HepG2 (cell line): ENCODE measurements around the gene ART5. TPM values are rescaled to one million over a fixed set of nuclear protein-coding genes. Genes with fewer than 3 reads are reported as not detected.

Experiments
- ATAC-seq: fragments of 200-7000 bp; cut with Tn5 transposase; 3 replicates; pipeline ENCODE4 v1.9.1; 2020; ENCODE audit warnings: mild to moderate bottlenecking, moderate library complexity
- BruUV-seq: library from RNA; stranded (reverse); fragments of 400-500 nt; replicated peaks from 2 replicates; lab custom pipeline; 2021; lab: Mats Ljungman, UMichigan
- CTCF ChIA-PET: fragments of 300-600 bp; formaldehyde crosslinking; extraction: SDS; loops from one replicate; lab custom pipeline; 2021; ENCODE audit warnings: low total read pairs, inconsistent platforms, low intra/inter-chr PET ratio; lab: Yijun Ruan, JAX
- POLR2A ChIA-PET: fragments of 350-600 bp; sonication (Branson Sonifier 250); formaldehyde crosslinking; loops from one replicate; lab custom pipeline; 2020; ENCODE audit warnings: antibody characterized with exemption, inconsistent platforms; lab: Yijun Ruan, JAX
- DNase-seq: peaks from one replicate; pipeline ENCODE4 v3.0.0-alpha.2; 2015; ENCODE audit warnings: low spot score
- FAIRE-seq: peaks from 3 replicates; lab custom pipeline; 2011; peaks lifted over from hg19 to GRCh38; lab: Jason Lieb, UNC
- H2AFZ ChIP-seq: one replicate; pipeline ENCODE4 v1.6.1; 2011; ENCODE audit warnings: low read length, inconsistent platforms
- H3K27ac ChIP-seq: fragments of 300-600 bp; 3 replicates; pipeline ENCODE4 v1.8.0; 2011; ENCODE audit warnings: mixed run types, mild to moderate bottlenecking, mixed read lengths, low read length, inconsistent platforms; ENCODE audit not compliant: insufficient read depth; ENCODE audit errors: extremely low read length
- H3K27me3 ChIP-seq, 2 experiments: fragments of 200-600 bp in 1 of 2; 2 replicates in 1 of 2; 3 replicates in 1 of 2; pipeline versions ENCODE4 v1.6.0 to v1.8.0; 2011; ENCODE audit warnings: low read length in 2 of 2, mild to moderate bottlenecking in 2 of 2, moderate library complexity in 2 of 2, inconsistent platforms in 1 of 2; ENCODE audit not compliant: insufficient read depth in 2 of 2, control insufficient read depth in 1 of 2
- H3K36me3 ChIP-seq, 2 experiments: fragments of 200-600 bp in 1 of 2; replicated peaks in 1 of 2; 2 replicates in 1 of 2; 3 replicates in 1 of 2; pipeline versions ENCODE4 v1.5.1 to v1.8.0; 2011; ENCODE audit warnings: low read length in 2 of 2, inconsistent platforms in 1 of 2; ENCODE audit not compliant: insufficient read depth in 2 of 2, control insufficient read depth in 1 of 2
- H3K4me1 ChIP-seq: 2 replicates; pipeline ENCODE4 v1.5.1; 2012; ENCODE audit warnings: low read length, inconsistent platforms; ENCODE audit not compliant: insufficient read depth
- H3K4me2 ChIP-seq: 2 replicates; pipeline ENCODE4 v1.6.0; 2011; ENCODE audit warnings: low read depth, low read length, inconsistent platforms
- H3K4me3 ChIP-seq, 3 experiments: fragments of 200-600 bp in 1 of 3; sonication (generic), shearing (Covaris generic) in 1 of 3; replicated peaks in 1 of 3; 2 replicates each; pipeline ENCODE4 v1.5.1; 2011 to 2016; ENCODE audit warnings: low read length in 3 of 3, inconsistent platforms in 2 of 3, low read depth in 2 of 3, mild to moderate bottlenecking in 2 of 3, control low read depth in 1 of 3, mixed read lengths in 1 of 3; ENCODE audit not compliant: insufficient read depth in 1 of 3
- H3K79me2 ChIP-seq: one replicate; pipeline ENCODE4 v1.6.1; 2011; ENCODE audit warnings: low read length, inconsistent platforms; ENCODE audit not compliant: insufficient read depth
- H3K9ac ChIP-seq: 2 replicates; pipeline ENCODE4 v1.6.0; 2011; ENCODE audit warnings: mild to moderate bottlenecking, low read depth, low read length, inconsistent platforms; ENCODE audit not compliant: insufficient read depth
- H3K9me3 ChIP-seq: 2 replicates; pipeline ENCODE4 v1.5.1; 2012; ENCODE audit warnings: mild to moderate bottlenecking, low read length
- H4K20me1 ChIP-seq: 2 replicates; pipeline ENCODE4 v1.6.0; 2011; ENCODE audit warnings: inconsistent platforms, mild to moderate bottlenecking, low read length, moderate library complexity; ENCODE audit not compliant: insufficient read depth
- DNMT1 ChIP-seq: sonication (generic); formaldehyde crosslinking; IDR thresholded peaks from 2 replicates; pipeline ENCODE4 v1.5.1; 2020; ENCODE audit warnings: mild to moderate bottlenecking, missing genetic modification reagents
- DPF2 ChIP-seq: sonication (generic); formaldehyde crosslinking; IDR thresholded peaks from 2 replicates; pipeline ENCODE4 v1.4.0; 2020; ENCODE audit warnings: mild to moderate bottlenecking, low read depth, missing genetic modification reagents, borderline replicate concordance
- DR1 ChIP-seq: sonication (generic); formaldehyde crosslinking; IDR thresholded peaks from 2 replicates; pipeline ENCODE4 v1.8.0; 2021; ENCODE audit warnings: mild to moderate bottlenecking, missing genetic modification reagents, inconsistent platforms
- FOXK2 ChIP-seq: fragments of 450-650 bp; IDR thresholded peaks from 2 replicates; pipeline ENCODE4 v1.6.1; 2016
- HMGA1 ChIP-seq: sonication (generic); formaldehyde crosslinking; conservative IDR thresholded peaks from 2 replicates; pipeline ENCODE4 v1.4.0; 2020; ENCODE audit warnings: missing genetic modification reagents
- HOXA5 ChIP-seq: sonication (generic); formaldehyde crosslinking; IDR thresholded peaks from 2 replicates; pipeline ENCODE4 v1.4.0; 2020; ENCODE audit warnings: missing genetic modification reagents
- IKZF1 ChIP-seq: fragments of 450-650 bp; IDR thresholded peaks from 2 replicates; pipeline ENCODE4 v1.7.1; 2016
- JUND ChIP-seq: sonication (generic); formaldehyde crosslinking; IDR thresholded peaks from 2 replicates; pipeline ENCODE4 v1.8.0; 2022; ENCODE audit warnings: mild to moderate bottlenecking, missing genetic modification reagents
- KAT2B ChIP-seq: fragments of 150-350 bp; IDR thresholded peaks from 2 replicates; pipeline ENCODE4 v1.6.1; 2014; ENCODE audit warnings: low read depth, low read length, borderline replicate concordance
- MYC ChIP-seq: sonication (generic); formaldehyde crosslinking; IDR thresholded peaks from 2 replicates; pipeline ENCODE4 v1.9.0; 2021; ENCODE audit warnings: missing genetic modification reagents, borderline replicate concordance
- NCOR1 ChIP-seq: fragments of 200-600 bp; sonication (generic); IDR thresholded peaks from 2 replicates; pipeline ENCODE4 v1.7.0; 2017; ENCODE audit warnings: antibody characterized with exemption, low read length, borderline replicate concordance
- SMARCC2 ChIP-seq: fragments of 450-650 bp; IDR thresholded peaks from 2 replicates; pipeline ENCODE4 v1.6.1; 2017; ENCODE audit warnings: antibody characterized with exemption, mild to moderate bottlenecking
- SRY ChIP-seq: sonication (generic); formaldehyde crosslinking; IDR thresholded peaks from 2 replicates; pipeline ENCODE4 v1.8.0; 2022; ENCODE audit warnings: mild to moderate bottlenecking, missing genetic modification reagents
- XRCC5 ChIP-seq: fragments of 200-400 bp; formaldehyde crosslinking; optimal IDR thresholded peaks from 2 replicates; pipeline ENCODE3; 2017; ENCODE audit warnings: mild to moderate bottlenecking, low read length
- ZNF605 ChIP-seq: sonication (generic); formaldehyde crosslinking; IDR thresholded peaks from 2 replicates; pipeline ENCODE4 v1.8.0; 2022; ENCODE audit warnings: mild to moderate bottlenecking, missing genetic modification reagents
- ZNF672 ChIP-seq: sonication (generic); formaldehyde crosslinking; IDR thresholded peaks from 2 replicates; pipeline ENCODE4 v1.8.1; 2022; ENCODE audit warnings: missing genetic modification reagents
- WGBS: methylation state at CpG from one replicate; pipeline ENCODE4 v1.1.6; 2017; ENCODE audit warnings: low lambda C conversion rate; 5-methylcytosine and 5-hydroxymethylcytosine counted together
- in situ Hi-C: cut with HindIII; loops from 2 replicates; pipeline ENCODE4 v1.10.0; 2017; ENCODE audit warnings: low pct_unique_long_range_greater_than_20kb; ENCODE audit not compliant: extremely low pct_ligation_motif_present
- intact Hi-C: fragments of 100-400 bp; cut with micrococcal nuclease; formaldehyde crosslinking; loops from one replicate; pipeline ENCODE4 v1.10.0; 2022; ENCODE audit not compliant: unreplicated experiment
- polyA plus RNA-seq, 8 experiments: library from polyadenylated mRNA; depleted of rRNA in 3 of 8; stranded (reverse) in 7 of 8; unstranded in 1 of 8; fragments of >200 nt; fragmentation: Illumina TruSeq in 4 of 8; extraction: Trizol in 4 of 8; gene quantifications; 2 replicates each; pipeline versions ENCODE4 v1.2.1 to v1.2.3, GENCODE V29; 2011 to 2016; ENCODE audit warnings: low read depth in 4 of 8, missing spikeins in 1 of 8, mixed read lengths in 1 of 8; ENCODE audit not compliant: insufficient read depth in 1 of 8
- total RNA-seq, 5 experiments: library from RNA; depleted of rRNA; stranded (reverse); fragments of >200 nt; fragmentation: Illumina TruSeq; extraction: Trizol; gene quantifications; 2 replicates each; pipeline ENCODE4 v1.2.3, GENCODE V29; 2016; ENCODE audit warnings: low read depth in 1 of 5
- TF ChIP-seq, protein P1 (sequence below): sonication (generic); formaldehyde crosslinking; IDR thresholded peaks from 2 replicates; pipeline ENCODE4 v1.5.1; 2020; ENCODE audit warnings: missing genetic modification reagents, mild to moderate bottlenecking, borderline replicate concordance
- TF ChIP-seq, protein P2 (sequence below): sonication (generic); formaldehyde crosslinking; IDR thresholded peaks from 2 replicates; pipeline ENCODE4 v1.4.0; 2020; ENCODE audit warnings: missing genetic modification reagents

ART5 gene
- total and polyA plus RNA-seq, 2 of the 13 experiments (the other 11 are each of a cell fraction or from before 2014, with no cell fraction given): 0.55 to 0.93 TPM

DNA sequence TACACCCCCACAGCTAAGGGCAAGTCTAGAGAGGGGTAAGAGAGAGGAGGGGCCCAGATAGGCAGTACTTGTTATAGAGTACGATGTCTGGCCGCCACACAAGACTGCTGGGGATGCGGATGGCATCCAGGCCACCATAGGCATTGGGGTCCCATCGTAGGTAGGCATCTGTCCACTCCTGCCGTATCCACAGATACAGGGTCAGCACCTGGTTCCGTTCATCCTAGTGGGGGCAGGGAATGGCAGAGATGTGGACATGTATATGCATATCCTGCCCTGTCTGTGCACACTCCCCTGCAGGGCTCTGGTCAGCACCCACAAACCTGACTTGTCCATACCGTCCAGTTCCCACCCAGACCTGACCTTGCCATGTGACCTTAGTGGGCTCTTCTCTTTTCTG, 27.3 kb upstream of the ART5 start (continued):
- TF ChIP-seq ZNF605 (CRISPR knock-in tag) (no peak), MYC (no peak), NCOR1 (no peak), IKZF1 (no peak), DNMT1 (CRISPR knock-in tag) (no peak), HOXA5 (no peak)

DNA sequence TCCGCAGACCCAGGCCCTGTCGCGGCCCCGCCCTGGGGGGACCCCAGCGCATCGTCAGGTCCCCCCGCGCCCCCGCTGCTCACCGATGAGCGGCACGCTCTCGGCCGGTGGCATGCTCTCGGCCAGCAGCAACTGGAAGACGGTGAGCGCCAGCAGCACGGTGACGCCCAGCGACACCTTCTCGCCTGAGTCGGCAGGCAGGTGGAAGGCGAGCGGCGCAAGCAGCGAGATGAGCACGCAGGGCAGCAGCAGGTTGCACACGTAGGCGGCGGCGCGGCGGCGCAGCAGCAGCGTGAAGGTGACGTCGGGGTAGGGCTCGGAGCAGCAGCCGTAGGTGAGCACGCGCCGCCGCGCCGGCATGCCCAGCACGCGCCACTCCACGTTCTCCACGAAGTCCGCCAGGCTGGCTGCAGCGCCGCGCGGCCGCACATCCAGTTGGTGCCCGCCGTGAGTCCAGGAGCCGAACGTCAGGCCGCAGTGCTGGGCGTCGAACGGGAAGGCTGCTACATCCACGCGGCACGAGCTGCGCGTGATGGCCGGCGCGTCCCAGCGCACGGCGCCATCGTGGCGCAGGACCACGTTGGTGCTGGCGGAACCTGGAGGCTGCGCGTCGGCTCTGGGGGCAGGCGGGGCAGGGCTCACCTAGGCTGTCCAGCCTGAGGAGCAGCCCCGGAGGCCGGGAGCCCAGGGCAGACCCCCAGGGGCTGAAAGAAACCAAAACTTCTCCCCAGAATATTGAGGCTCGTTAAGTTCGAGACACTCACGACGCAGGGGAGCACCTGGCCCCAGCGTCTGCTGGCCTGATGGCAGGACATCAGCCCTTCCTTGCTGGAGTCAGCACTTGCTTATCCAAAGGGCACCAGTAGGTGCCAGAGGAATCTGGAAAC, 25.6 kb upstream of the ART5 start:
- ATAC-seq (no peak), DNase-seq (no peak), FAIRE-seq (no peak)
- H2AFZ ChIP-seq: no peak overlapping the region
- TF ChIP-seq XRCC5: no peak
- TF ChIP-seq ZNF672 (CRISPR knock-in tag): no peak
- TF ChIP-seq FOXK2: no peak
- TF ChIP-seq, protein P1, sequence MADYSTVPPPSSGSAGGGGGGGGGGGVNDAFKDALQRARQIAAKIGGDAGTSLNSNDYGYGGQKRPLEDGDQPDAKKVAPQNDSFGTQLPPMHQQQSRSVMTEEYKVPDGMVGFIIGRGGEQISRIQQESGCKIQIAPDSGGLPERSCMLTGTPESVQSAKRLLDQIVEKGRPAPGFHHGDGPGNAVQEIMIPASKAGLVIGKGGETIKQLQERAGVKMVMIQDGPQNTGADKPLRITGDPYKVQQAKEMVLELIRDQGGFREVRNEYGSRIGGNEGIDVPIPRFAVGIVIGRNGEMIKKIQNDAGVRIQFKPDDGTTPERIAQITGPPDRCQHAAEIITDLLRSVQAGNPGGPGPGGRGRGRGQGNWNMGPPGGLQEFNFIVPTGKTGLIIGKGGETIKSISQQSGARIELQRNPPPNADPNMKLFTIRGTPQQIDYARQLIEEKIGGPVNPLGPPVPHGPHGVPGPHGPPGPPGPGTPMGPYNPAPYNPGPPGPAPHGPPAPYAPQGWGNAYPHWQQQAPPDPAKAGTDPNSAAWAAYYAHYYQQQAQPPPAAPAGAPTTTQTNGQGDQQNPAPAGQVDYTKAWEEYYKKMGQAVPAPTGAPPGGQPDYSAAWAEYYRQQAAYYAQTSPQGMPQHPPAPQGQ (CRISPR knock-in tag): no peak
- TF ChIP-seq DR1 (CRISPR knock-in tag): no peak
- TF ChIP-seq, protein P2, sequence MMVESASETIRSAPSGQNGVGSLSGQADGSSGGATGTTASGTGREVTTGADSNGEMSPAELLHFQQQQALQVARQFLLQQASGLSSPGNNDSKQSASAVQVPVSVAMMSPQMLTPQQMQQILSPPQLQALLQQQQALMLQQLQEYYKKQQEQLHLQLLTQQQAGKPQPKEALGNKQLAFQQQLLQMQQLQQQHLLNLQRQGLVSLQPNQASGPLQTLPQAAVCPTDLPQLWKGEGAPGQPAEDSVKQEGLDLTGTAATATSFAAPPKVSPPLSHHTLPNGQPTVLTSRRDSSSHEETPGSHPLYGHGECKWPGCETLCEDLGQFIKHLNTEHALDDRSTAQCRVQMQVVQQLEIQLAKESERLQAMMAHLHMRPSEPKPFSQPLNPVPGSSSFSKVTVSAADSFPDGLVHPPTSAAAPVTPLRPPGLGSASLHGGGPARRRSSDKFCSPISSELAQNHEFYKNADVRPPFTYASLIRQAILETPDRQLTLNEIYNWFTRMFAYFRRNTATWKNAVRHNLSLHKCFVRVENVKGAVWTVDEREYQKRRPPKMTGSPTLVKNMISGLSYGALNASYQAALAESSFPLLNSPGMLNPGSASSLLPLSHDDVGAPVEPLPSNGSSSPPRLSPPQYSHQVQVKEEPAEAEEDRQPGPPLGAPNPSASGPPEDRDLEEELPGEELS (CRISPR knock-in tag): no peak
- no peak for TF ChIP-seq KAT2B
- TF ChIP-seq DPF2: no peak
- TF ChIP-seq JUND: no peak
- TF ChIP-seq SMARCC2: no peak
- no peak for TF ChIP-seq HMGA1 (CRISPR knock-in tag)
- no peak for TF ChIP-seq SRY (CRISPR knock-in tag)
- no peak overlapping the region for H3K27ac ChIP-seq
- H3K79me2 ChIP-seq: no peaks in the 10 kb centered on the region
- H3K9me3 ChIP-seq: no peaks in the 10 kb centered on the region
- BruUV-seq: no TSS peak
- in situ Hi-C loops (no loop called here), intact Hi-C loops (no loop called here)
- no peaks in the 10 kb centered on the region for H4K20me1 ChIP-seq
- ChIA-PET POLR2A (no interaction called here), CTCF (no interaction called here)
- no peaks in the 10 kb centered on the region for H3K4me1 ChIP-seq
- WGBS: 99% methylated on average over 86 of the region's 89 CpGs
- H3K4me2 ChIP-seq: no peak overlapping the region
- H3K27me3 ChIP-seq: no peaks in the 10 kb centered on the region
- H3K9ac ChIP-seq: no peak overlapping the region
- no peak overlapping the region for H3K4me3 ChIP-seq
- H3K36me3 ChIP-seq: peaks cover under 1 to 3% of the 10 kb centered on the region in 2 experiments; a peak in 3 of 5 replicates
